ENCODE results near the gene LRRN2.

LRRN2 gene

DNA sequence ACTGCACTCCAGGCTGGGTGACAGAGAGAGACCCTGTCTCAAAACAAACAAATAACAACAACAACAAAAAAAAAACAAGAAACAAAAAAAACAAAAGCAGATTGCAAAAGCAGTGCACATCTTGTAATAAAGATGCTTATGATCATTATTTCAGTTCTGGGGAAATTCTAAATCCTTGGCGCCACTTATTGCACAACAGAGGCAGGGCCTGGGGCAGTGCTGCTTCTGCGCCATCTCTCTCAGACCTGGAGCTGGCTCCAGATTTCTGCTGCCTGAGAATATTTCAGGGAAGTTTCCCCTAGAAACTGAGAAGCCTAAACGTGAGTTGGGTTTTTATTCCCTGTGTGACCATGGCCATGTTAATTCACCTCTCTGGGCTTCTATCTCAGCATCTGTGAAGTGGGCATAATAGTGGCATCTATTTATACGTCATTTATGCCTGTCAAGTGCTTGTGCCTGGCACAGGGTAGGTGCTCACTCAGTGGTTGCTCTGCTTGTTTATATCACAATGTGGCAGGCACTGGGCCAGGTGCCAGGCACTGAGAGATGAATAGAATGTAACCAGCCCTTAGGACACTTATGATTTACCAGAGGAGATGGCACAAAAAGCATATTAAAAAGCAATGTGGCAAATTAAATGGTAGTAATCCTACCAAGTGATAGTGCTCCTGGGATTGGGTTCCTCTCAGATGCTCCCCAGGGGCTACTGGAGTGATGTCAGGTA lies 101.5 kb downstream of the LRRN2 start:
- Mint-ChIP-seq H3K4me1 (ENCODE audit: low read depth) (peaks cover 18% of the 10 kb centered on the region), H3K4me3 (no peak overlapping the region), H3K36me3 (ENCODE audit: low read depth) (peaks cover 31% of the 10 kb centered on the region), H3K27me3 (no peaks in the 10 kb centered on the region), H3K27ac (no peak overlapping the region), H3K9me3 (no peaks in the 10 kb centered on the region)
- DNase-seq = no peak

DNA sequence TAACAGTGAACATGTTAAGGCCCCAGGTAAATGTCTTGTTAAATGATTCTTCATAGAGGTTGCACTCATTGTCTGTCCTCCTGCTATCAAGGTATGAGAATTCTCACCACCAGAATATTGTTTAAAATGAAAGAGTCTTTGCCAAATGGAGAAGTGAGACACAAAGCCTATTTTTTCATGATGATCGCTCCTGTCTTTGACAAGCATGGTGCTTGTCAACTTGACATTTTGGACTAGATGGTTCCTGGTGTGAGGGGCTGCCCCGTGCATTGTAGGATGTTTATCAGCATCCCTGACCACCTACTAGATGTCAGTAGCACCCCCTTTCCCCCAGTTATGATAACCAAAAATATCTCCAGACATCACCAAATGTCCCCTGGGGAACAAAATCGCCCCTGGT lies 103.8 kb downstream of the LRRN2 start:
- H3K4me3 Mint-ChIP-seq = no peak overlapping the region
- H3K36me3 Mint-ChIP-seq (ENCODE audit: low read depth) = peaks cover 33% of the 10 kb centered on the region
- no peak overlapping the region for H3K27ac Mint-ChIP-seq
- no peaks in the 10 kb centered on the region for H3K27me3 Mint-ChIP-seq
- DNase-seq = no peak
- H3K4me1 Mint-ChIP-seq (ENCODE audit: low read depth) = peaks cover 29% of the 10 kb centered on the region
- H3K9me3 Mint-ChIP-seq = no peaks in the 10 kb centered on the region

DNA sequence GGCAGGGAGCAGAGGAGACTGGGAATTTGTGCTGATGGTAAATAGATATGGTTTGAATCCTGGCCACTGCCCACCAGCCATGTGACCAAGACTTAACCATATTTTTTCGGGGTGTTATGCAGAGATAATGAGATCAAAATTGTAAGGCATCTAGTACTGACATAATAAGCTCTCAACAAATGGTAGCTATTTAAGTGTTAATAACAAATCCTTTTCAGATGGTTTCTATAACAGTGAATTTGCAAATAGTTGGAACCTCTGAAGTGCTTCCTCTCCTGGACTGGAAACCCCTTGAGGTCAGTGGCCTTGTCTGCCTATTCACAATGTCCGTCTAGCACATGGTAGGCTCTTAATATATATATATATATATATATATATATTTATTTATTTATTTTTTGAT lies 104.7 kb downstream of the LRRN2 start:
- peaks cover 33% of the 10 kb centered on the region for H3K36me3 Mint-ChIP-seq (ENCODE audit: low read depth)
- no peaks in the 10 kb centered on the region for H3K27me3 Mint-ChIP-seq
- no peaks in the 10 kb centered on the region for H3K9me3 Mint-ChIP-seq
- DNase-seq = no peak
- H3K27ac Mint-ChIP-seq = no peak overlapping the region
- H3K4me1 Mint-ChIP-seq (ENCODE audit: low read depth) = peaks cover 29% of the 10 kb centered on the region
- no peak overlapping the region for H3K4me3 Mint-ChIP-seq

GRCh38 chr1:204579681-204580080 lies 105.9 kb downstream of the LRRN2 start:
- peak overlapping the region; percentile 43 for H3K4me3 Mint-ChIP-seq

DNA sequence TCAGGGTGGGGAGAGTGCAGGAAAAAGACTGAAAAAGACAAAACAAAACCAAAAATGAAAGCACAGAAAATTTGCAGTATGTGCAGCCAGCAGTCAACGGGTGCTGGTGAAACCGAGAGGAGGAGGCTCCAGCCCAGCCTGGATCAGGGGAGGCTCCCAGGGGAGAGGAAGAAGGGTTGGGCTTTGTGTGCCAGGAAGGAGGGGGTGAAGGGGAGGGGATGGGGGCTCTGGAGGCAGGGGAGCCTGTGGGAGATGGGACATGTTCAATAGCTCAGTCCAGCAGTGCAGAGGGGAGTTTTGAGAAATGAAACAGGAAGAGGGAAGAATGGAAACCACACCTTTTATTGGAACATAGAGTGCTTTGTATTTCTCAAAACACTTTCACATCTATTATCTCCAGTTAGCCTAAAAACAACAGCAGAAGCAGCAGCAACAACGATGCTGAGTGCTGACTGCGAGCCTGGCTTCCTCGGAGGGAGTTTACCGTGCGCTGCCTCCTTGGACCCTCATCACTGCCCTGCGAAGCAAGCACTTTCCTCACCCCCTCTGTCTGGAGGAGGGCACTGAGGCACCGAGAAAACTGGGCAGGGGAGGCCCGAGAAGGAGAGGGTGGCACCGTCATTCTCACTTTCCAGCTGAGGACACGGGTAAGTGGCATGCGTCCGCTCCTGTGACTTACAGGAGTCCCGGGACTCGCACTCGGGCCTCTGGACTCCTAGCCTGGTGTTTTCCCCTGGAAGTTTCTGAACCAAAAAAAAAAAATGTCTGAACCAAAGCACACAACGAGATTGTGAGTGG lies 106.5 kb downstream of the LRRN2 start:
- H3K27ac Mint-ChIP-seq = peak overlapping the region; percentile 87
- H3K4me3 Mint-ChIP-seq = peak overlapping the region; percentile 43
- H3K36me3 Mint-ChIP-seq (ENCODE audit: low read depth) = peaks cover 33% of the 10 kb centered on the region
- H3K27me3 Mint-ChIP-seq = no peaks in the 10 kb centered on the region
- no peaks in the 10 kb centered on the region for H3K9me3 Mint-ChIP-seq
- peaks cover 24% of the 10 kb centered on the region for H3K4me1 Mint-ChIP-seq (ENCODE audit: low read depth)
- peak; percentile 54 for DNase-seq

More at GRCh38 chr1:204579681-204580080, 105.9 kb downstream of the LRRN2 start:
- Mint-ChIP-seq H3K27ac (peak overlapping the region; percentile 87), H3K36me3 (ENCODE audit: low read depth) (peaks cover 33% of the 10 kb centered on the region), H3K27me3 (no peaks in the 10 kb centered on the region), H3K9me3 (no peaks in the 10 kb centered on the region), H3K4me1 (ENCODE audit: low read depth) (peaks cover 25% of the 10 kb centered on the region)
- no peak for DNase-seq

DNA sequence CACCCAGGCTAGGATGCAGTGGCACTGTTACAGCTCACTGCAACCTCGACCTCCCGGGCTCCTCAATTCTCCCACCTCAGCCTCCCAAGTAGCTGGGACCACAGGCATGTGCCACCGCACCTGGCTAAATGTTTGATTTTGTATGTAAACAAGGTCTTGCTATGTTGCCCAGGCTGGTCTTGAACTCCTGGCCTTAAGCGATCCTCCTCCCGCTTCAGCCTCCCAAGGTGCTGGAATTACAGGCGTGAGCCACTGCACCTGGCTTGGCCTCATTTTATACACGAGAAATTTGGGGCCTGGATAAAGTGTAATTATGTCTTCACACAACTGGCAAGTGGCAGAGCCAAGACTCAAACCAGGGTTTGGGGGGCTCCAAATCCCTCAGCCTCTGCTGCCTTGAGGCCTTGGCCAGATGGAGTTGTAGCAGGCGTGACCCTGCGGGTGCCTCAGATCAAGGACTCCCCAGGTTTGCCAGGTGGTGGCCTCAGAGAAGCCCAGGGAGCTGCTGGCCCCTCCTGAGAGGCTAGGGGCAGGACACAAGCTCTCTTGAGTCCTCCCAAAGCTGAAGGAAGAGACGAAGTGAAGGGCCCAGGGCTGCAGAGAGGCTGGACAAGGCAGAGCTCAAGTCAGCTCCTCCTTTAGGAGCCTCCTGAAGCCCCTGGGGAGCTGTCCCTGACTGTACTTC lies 107.6 kb downstream of the LRRN2 start:
- Mint-ChIP-seq H3K36me3 (ENCODE audit: low read depth) (peaks cover 39% of the 10 kb centered on the region), H3K4me1 (ENCODE audit: low read depth) (peaks cover 24% of the 10 kb centered on the region), H3K9me3 (no peaks in the 10 kb centered on the region), H3K27ac (peak overlapping the region; percentile 87), H3K4me3 (no peak overlapping the region), H3K27me3 (no peaks in the 10 kb centered on the region)
- peak; percentile 23 for DNase-seq

- Mint-ChIP-seq H3K36me3 (ENCODE audit: low read depth) (peaks cover 37% of the 10 kb centered on the region), H3K27me3 (no peaks in the 10 kb centered on the region), H3K27ac (no peak overlapping the region), H3K4me3 (no peak overlapping the region), H3K4me1 (ENCODE audit: low read depth) (peaks cover 24% of the 10 kb centered on the region), H3K9me3 (no peaks in the 10 kb centered on the region)
- DNase-seq = no peak
These were observed 109.1 kb downstream of the LRRN2 start for GRCh38 chr1:204576422-204576821.

- Mint-ChIP-seq H3K27ac (no peak overlapping the region), H3K4me1 (ENCODE audit: low read depth) (peaks cover 24% of the 10 kb centered on the region), H3K27me3 (no peaks in the 10 kb centered on the region), H3K4me3 (no peak overlapping the region), H3K9me3 (no peaks in the 10 kb centered on the region), H3K36me3 (ENCODE audit: low read depth) (peaks cover 40% of the 10 kb centered on the region)
- DNase-seq = peak; percentile 14
These were observed 110.0 kb downstream of the LRRN2 start for GRCh38 chr1:204575221-204576190.

DNA sequence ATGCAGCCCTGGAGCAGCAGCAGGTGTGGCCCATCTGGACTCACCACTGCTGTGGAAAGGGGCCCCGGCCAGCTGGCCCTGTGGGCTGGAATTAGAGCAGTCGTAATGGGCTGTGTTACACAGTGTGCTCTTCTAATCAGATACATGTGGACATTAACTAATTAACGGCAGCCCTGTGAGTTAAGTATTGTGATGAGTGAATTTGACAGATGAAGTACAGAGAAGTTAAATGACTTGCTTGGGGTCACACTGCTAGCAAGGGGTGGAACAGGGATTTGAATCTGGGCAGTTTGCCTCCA lies 110.7 kb downstream of the LRRN2 start:
- H3K4me3 Mint-ChIP-seq = no peak overlapping the region
- H3K27ac Mint-ChIP-seq = no peak overlapping the region

GRCh38 chr1:204574016-204574864 lies 111.3 kb downstream of the LRRN2 start:
- Mint-ChIP-seq H3K9me3 (no peaks in the 10 kb centered on the region), H3K36me3 (ENCODE audit: low read depth) (peaks cover 41% of the 10 kb centered on the region), H3K4me3 (no peak overlapping the region), H3K4me1 (ENCODE audit: low read depth) (peaks cover 13% of the 10 kb centered on the region), H3K27me3 (no peaks in the 10 kb centered on the region), H3K27ac (no peak overlapping the region)
- DNase-seq = no peak

More for the DNA sequence above, 110.7 kb downstream of the LRRN2 start:
- H3K36me3 Mint-ChIP-seq (ENCODE audit: low read depth) = peaks cover 40% of the 10 kb centered on the region
- no peaks in the 10 kb centered on the region for H3K27me3 Mint-ChIP-seq
- no peaks in the 10 kb centered on the region for H3K9me3 Mint-ChIP-seq
- peaks cover 18% of the 10 kb centered on the region for H3K4me1 Mint-ChIP-seq (ENCODE audit: low read depth)
- DNase-seq = peak; percentile 6

DNA sequence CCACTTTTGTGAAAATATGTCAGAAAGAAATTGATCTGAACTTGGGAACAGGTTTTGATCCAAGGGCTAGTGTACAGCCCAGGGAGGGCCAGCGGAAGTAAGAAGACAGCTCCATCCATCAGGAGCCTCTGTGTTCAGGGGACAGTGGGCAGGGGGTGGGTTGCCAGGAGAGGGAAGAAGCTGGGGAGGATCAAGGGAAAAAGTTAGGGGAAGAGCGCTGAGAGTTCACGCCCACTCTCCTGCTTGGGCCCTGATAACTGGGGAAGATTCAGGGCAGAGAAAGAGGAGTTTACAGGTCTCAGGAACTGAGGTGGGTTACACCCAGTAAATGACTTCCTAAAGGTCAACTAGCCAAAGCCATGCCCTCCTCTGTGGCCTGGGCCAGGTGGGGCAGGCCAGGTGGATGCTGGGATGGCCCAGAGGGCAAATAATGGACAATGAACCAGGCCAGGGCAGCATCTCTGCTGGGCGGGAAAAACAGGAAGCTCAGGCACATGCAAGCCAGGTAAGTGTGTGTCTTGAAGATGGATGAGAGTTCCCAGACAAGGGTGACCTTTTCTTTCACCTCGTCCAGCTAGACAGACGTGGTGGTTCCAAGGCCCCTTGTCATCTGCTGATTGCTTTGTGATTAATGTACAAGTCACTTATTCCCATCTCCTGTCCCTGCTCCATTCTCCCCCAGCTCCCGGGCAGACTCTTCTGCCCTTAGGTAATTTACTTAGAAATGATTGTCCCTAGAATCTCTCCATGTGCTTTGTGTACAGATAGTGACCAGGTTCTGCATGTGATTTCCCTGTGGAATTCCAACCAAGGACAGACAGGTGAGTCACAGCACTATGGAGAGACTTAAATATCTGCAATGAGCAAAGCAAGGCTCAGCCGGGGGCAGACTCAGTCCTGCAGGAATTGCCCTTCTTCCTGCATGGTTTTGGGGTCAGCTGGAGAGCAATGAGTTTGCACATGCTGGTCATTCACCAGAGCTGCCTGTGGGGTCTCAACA lies 112.3 kb downstream of the LRRN2 start:
- Mint-ChIP-seq H3K27me3 (no peaks in the 10 kb centered on the region), H3K36me3 (ENCODE audit: low read depth) (peaks cover 47% of the 10 kb centered on the region)

GRCh38 chr1:204571631-204572030 lies 113.9 kb downstream of the LRRN2 start:
- no peaks in the 10 kb centered on the region for H3K27me3 Mint-ChIP-seq
- no peak for DNase-seq
- H3K4me1 Mint-ChIP-seq (ENCODE audit: low read depth) = peaks cover 2% of the 10 kb centered on the region
- H3K27ac Mint-ChIP-seq = no peak overlapping the region
- no peaks in the 10 kb centered on the region for H3K9me3 Mint-ChIP-seq
- H3K36me3 Mint-ChIP-seq (ENCODE audit: low read depth) = peaks cover 62% of the 10 kb centered on the region
- no peak overlapping the region for H3K4me3 Mint-ChIP-seq

More for the DNA sequence above, 112.3 kb downstream of the LRRN2 start:
- peak; percentile 21 for DNase-seq
- H3K4me1 Mint-ChIP-seq (ENCODE audit: low read depth) = peaks cover 3% of the 10 kb centered on the region
- H3K4me3 Mint-ChIP-seq = no peak overlapping the region
- no peaks in the 10 kb centered on the region for H3K9me3 Mint-ChIP-seq
- H3K27ac Mint-ChIP-seq = no peak overlapping the region
